ENCODE data around the gene PLD4.

Gene PLD4

DNA sequence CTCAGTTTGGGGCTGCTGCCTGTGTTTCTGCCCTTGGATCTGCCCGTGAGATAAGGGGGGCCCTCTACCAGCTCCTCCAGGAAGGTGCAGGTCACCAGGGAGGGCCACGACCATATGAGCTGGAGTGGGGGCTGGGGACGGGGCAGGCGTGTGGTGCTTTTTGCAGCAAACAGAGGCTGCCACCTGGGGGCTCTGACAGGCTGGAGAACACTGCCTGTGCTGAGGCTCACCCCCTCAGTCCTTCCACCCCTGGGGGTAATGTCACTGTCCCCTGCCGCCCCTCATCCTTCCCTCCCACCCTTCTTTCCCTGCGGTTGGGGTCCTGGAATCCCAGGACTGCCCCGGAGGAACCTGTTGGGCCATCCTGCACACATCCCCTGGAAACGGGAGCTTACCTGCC is 3.2 kb downstream of the PLD4 start:
- DNase-seq (ENCODE audit: low read depth in 1 of 2, low spot score in 1 of 2), result no peak

DNA sequence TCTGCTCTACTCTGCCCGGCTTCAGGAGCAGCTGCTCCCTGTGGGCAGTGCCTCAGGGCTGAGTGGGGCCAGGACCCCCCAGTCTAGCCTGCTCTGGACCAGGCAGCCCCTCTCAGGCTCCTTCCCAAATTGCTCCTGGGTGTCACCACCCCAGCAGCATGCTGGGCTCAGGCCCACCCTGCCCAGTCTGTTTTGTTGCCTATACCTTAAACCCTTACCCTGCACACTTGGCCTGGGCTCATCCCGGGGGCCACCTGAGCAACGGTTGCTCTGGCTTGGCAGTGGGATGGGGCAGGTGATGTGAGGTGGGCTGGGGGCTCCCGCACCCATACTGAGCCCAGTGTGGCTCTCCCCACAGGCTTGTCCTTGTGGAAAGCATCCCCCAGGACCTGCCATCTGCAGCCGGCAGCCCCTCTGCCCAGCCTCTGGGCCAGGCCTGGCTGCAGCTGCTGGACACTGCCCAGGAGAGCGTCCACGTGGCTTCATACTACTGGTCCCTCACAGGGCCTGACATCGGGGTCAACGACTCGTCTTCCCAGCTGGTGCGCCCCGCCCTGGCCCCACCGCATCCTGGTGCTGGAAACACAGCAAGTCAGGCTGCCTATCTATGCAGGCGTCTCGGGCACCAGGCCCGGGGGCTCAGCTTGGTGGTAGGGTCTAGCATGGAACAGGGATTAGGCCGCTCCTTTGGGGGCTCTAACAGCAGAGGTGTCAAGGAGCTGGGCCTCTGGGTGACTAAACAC is 3.9 kb downstream of the PLD4 start:
- DNase-seq (ENCODE audit: low read depth in 1 of 2, low spot score in 1 of 2), result no peak

- DNase-seq (ENCODE audit: low read depth in 1 of 2, low spot score in 1 of 2), result no peak
These were observed 4.9 kb downstream of the PLD4 start for GRCh38 chr14:104929268-104930230.

DNA sequence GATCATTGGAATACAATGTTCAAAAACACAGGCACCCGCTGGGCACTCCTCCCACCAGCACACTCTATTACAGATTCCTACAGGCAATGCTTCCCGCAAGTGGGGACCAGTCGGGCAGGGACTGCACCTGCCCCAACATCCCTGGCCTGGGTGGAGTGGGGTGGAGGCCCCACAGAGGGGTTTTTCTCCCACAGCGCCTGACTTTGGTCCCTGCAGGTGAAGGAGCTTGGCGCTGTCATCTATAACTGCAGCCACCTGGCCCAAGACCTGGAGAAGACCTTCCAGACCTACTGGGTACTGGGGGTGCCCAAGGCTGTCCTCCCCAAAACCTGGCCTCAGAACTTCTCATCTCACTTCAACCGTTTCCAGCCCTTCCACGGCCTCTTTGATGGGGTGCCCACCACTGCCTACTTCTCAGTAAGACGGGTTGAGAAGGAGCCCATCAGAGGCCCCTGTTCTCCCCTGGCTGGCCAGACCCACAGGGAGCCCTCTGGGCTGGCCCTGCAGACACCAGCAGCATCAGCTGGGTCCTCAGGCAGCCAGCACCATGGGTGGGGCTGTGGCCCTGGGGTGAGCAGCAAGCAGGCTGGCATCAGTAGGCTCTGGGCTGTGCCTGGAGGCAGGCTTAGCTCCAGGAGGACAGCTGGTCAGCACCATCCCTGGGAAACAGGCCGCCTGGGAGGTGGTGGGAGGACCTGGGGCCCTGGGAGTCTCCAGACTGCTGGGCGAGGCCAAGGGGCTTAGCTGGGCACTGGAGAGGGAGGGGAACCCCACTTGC is 6.0 kb downstream of the PLD4 start:
- DNase-seq (ENCODE audit: low read depth in 1 of 2, low spot score in 1 of 2), result no peak

GRCh38 chr14:104931304-104931770 is 6.7 kb downstream of the PLD4 start:
- no peak for DNase-seq (ENCODE audit: low read depth in 1 of 2, low spot score in 1 of 2)

GRCh38 chr14:104931771-104932675 is 7.3 kb downstream of the PLD4 start:
- DNase-seq (ENCODE audit: low read depth in 1 of 2, low spot score in 1 of 2), result no peak

DNA sequence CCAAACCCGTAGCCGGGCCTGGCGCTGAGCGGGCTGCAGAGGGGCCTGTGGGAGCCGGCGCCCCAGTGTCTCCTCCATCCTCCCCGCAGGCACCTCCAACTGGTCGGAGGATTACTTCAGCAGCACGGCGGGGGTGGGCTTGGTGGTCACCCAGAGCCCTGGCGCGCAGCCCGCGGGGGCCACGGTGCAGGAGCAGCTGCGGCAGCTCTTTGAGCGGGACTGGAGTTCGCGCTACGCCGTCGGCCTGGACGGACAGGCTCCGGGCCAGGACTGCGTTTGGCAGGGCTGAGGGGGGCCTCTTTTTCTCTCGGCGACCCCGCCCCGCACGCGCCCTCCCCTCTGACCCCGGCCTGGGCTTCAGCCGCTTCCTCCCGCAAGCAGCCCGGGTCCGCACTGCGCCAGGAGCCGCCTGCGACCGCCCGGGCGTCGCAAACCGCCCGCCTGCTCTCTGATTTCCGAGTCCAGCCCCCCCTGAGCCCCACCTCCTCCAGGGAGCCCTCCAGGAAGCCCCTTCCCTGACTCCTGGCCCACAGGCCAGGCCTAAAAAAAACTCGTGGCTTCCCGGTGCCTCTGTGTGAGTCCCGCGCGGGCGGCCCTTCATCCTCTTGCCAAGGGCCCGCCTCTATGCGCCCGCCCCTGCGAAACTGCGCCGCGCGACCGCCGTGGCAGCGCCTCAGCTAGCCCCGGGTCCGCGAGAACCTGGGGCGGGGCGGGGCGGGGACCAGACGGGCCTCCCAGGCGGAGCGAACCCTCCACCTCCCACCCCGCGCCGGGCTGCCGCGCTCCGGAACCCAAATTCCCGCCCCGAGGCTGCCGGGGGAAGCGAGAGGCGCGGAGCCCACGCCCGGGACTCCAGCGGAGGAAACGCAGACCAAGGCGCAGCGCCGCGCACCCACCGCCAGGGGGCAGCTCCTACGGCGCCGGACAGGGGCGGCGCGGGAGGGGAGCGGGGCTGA is 8.3 kb downstream of the PLD4 start:
- peak; percentile 69 to 89 for DNase-seq (ENCODE audit: low read depth in 1 of 2, low spot score in 1 of 2)

DNA sequence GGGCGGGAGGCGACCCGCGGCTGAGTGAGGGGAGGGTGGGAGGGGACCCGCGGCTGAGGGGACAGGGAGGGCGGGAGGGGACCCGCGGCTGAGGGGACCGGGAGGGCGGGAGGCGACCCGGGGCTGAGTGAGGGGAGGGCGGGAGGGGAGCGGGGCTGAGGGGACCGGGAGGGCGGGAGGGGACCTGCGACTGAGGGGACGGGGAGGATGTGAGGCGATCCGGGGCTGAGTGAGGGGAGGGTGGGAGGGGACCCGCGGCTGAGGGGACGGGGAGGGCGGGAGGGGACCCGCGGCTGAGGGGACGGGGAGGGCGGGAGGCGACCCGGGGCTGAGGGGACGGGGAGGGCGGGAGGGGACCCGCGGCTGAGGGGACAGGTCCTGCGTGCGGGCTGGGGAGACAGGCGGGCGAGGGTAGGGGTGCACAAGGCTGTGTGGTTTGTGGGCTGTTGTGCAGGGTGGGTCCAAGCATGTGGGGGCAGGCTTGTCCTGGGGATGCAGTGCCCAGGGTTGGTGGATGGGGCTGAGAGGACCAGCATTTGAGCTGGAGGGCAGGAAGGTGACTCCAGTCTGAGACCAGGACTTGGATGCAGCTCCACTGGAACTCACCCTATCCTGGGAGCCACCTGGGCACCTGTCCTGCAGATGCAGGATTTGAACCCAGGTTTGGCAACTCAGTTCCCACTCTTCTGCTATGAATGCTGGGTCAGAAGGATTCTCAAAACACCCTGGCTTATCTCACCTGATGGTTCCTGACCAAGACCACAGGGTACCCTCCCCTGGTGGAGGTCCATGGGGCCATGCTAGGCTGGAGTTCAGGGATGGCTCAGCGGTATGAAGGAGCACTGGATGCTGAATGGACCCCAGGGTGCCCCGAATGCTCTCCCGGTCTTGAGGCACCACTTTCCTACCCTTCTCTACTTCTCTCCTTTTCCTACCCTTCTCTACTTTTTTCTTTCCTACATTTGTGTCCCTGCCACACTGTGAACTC is 9.4 kb downstream of the PLD4 start:
- no peak for DNase-seq (ENCODE audit: low read depth in 1 of 2, low spot score in 1 of 2)

DNA sequence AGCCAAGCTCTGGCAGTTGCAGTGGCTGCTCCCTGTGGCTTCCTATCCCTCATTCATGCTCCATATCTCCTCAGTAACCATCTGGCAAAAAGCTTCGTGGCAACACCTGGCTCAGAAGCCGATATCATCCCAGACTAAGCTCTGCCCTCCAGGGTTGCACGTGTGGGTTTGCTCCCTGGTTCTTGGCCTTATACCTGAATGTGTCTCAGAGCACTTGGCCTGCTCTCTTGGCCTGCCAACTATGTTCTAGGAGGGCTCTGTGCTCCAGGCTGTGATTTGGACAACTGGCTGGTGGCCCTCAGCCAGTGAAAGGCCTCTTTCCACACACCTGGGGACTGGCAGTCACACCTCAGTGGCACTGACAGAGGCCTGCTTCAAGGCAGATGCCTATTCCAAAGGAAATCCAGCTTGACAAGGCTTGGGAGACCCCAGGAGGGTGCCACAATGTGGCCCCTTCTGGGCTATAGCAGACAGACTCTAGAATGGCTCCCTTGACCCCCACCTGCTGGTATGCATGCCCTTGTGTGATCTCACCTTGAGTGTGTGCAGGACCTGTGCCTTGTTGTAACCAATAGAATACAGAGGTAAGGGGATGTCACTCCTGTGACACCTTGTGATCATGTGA is 10.5 kb downstream of the PLD4 start:
- DNase-seq (ENCODE audit: low read depth in 1 of 2, low spot score in 1 of 2), result no peak

DNA sequence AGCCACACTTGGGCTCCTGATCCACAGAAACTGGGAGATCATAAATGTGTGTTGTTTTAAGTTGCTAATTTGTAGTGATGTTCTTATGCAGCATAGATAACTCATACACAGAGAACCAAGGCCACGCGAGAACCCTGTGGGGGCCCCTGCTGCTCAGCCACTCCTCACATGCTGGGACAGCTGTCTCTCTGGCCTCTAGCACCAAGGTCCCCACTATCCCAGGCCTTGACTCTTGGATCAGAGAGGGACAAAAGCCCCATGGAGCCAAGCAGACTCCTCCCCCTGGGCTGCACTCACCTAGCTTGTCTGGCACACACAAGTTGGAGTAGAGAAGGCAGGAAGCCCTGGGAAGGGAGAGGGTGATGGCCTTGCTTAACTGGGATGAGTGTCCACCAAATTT is 11.3 kb downstream of the PLD4 start:
- DNase-seq (ENCODE audit: low read depth in 1 of 2, low spot score in 1 of 2), result no peak

DNA sequence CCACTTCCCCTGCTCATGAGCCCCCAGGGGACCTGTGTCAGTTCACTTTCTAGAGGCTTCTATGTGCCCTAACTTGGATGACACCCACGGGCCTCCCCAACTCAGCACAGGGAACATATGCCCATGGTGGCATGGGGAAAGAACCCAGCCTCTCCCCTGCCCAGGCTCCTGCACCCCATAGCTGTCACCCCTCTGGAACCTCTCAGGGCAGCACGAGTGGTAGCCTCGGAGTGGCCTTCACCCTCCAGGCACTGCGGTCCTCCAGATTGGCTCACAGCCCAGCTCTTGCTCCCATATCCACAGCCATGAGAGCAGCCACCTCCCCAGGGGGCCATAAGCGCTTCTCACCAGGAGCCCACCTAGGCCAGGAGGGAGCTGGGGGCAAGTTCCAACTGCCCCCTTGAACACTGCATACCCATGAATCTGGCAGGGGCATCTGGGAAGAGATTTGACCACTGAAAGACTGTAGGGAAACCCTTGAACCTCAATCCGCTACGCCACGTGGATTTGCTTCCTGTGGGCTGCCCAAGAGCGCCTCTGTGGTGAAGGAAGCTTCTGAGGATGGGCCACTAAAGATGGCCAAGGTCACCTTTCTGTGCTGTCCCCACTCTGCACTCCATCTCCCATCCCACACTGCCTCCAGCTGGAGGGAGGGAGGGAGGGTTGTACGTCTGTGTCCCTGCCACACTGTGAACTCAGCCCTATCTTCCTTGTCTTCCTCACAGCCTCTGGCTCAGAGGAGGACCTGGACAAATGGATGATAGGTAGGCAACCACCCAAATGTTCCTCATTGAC is 11.9 kb downstream of the PLD4 start:
- DNase-seq (ENCODE audit: low read depth in 1 of 2, low spot score in 1 of 2), result no peak

DNA sequence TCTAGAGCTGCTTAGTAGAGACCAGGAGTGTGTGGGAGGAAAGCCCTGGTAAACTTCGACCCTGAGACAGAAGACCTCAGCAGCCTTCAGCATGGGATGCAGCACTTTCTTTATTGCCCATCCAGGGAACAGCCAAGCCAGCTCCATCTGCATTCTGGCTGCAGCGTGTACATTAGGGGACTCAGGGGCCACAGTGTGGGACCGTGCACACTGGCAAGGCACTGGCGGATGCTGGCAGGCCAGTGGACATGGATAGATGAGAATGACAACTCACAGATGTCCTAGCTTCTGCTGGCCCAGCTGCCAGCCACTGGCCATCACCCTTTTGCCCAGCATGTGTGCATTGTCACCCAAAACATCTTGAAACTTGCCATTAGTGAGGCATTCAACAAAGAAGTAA is 12.5 kb downstream of the PLD4 start:
- DNase-seq (ENCODE audit: low read depth in 1 of 2, low spot score in 1 of 2), result no peak

DNA sequence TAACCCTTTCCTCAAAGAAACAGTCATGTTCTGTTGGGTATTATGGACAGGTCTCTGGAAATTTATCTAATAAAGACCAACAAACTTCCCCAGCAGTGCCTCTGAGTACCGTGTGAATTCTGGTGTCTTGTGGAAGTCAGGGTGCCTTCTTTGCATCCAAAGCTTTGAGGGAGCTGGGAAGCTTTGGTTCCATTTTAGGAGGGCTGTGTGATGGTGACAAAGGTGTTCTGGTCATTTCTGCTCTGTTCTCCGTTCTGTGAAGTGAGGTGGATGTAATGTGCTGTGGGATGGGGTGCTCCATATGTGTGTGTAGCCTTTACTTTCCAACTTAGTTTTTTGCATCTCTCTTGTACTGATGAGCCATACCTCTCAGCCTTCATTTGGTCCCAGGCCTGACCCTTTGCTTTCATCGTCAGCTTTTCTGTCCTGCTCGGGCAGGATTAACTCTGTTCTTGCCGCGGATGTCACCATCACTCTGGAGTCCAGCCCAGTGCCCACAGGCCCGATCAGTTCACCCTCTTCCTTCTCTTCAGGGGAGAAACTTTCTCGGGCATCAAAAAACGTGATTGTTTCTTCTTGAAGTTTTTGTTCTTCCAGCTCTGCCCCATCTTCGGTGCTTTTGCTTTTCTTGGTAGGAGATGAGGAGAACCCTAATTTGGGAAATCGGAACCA is 13.2 kb downstream of the PLD4 start:
- no peak for DNase-seq (ENCODE audit: low read depth in 1 of 2, low spot score in 1 of 2)

- DNase-seq (ENCODE audit: low read depth in 1 of 2, low spot score in 1 of 2), result no peak
These were observed 13.8 kb downstream of the PLD4 start for GRCh38 chr14:104938436-104938835.

DNA sequence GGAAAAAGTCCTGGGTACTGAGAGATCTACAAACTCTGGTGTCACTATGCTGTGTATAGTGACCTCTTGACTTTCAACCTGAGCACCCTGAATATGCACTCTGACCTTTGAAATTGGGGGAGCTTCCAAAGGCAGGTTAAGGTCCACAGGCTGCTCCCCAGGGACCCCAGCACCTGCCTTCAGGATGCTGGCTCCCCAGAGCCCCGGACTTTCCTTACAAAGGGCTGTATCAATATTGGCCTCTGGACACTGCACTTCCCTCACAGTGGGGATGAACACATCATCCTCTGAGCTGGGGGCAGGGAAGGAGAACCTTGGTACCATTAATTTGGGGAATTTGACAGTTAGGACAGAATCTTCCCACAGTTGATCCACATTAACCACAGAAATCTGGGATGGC is 14.3 kb downstream of the PLD4 start:
- no peak for DNase-seq (ENCODE audit: low read depth in 1 of 2, low spot score in 1 of 2)
